ENCODE measurements around the gene YAP1. TPM values are rescaled to one million over a fixed set of nuclear protein-coding genes. Genes with fewer than 3 reads are reported as not detected.

The YAP1 gene
- total and polyA plus RNA-seq, 11 donors = 15.2 to 93.0 (median 71.5) TPM

- intact Hi-C loops (cut with DNase I) = loop anchor here in 2 of 10 donors (10.0 kb wide), 2 partner anchors 185 kb away; partner anchors contain the start of genes ANGPTL5 (in 1 of the 2) and CEP126 (in 1 of the 2)
- TF ChIP-seq CTCF (IDR thresholded peaks at IDR 0.05) = no peak
- Histone ChIP-seq H3K27ac (no peak overlapping the region), H3K27me3 (no peaks in the 10 kb centered on the region), H3K4me3 (no peak overlapping the region), H3K9me3 (no peaks in the 10 kb centered on the region), H3K4me1 (no peaks in the 10 kb centered on the region), H3K36me3 (no peaks in the 10 kb centered on the region)
- no peak for ATAC-seq
- DNase-seq = no peak
- WGBS, 4 donors = 92 to 100% (median 96%) methylated on average over 2 of the region's 2 CpGs
Observed at GRCh38 chr11:102099755-102100154, 10.5 kb upstream of the YAP1 start.

- peaks cover 0 to under 1% (median 0%) of the 10 kb centered on the region in 9 donors for H3K36me3 ChIP-seq
- WGBS, 4 donors = 67 to 71% (median 70%) methylated on average over 3 of the region's 3 CpGs
- no peak for TF ChIP-seq CTCF (IDR thresholded peaks at IDR 0.05)
- no peak for TF ChIP-seq POLR2A (IDR thresholded peaks at IDR 0.05)
- no peak for ATAC-seq
- DNase-seq = no peak
- peaks cover 0 to 48% (median 0%) of the 10 kb centered on the region in 9 donors for H3K27me3 ChIP-seq
- no peaks in the 10 kb centered on the region for H3K9me3 ChIP-seq
- peaks cover 0 to 25% (median 13%) of the 10 kb centered on the region in 12 donors for H3K4me1 ChIP-seq
- peak overlapping the region in 7 of 12 donors; percentile 94 to 98 (median 96) for H3K27ac ChIP-seq
- intact Hi-C loops (cut with DNase I) = loop anchor here in 3 of 10 donors (2.0 to 10.0 kb wide), 4 partner anchors 98 to 194 kb away; partner anchors contain the start of genes ANGPTL5 (in 1 of the 3) and CEP126 (in 1 of the 3)
- H3K4me3 ChIP-seq = peak overlapping the region in 4 of 12 donors; percentile 66 to 89 (median 80)
Observed at GRCh38 chr11:102108734-102109440, 1.4 kb upstream of the YAP1 start.

GRCh38 chr11:102110761-102111010 lies 439 bp downstream of the YAP1 start:
- Histone ChIP-seq H3K9me3 (no peaks in the 10 kb centered on the region), H3K27me3 (peaks cover 0 to 55% (median 0%) of the 10 kb centered on the region in 9 donors), H3K4me3 (peak overlapping the region; percentile 66 to 98 (median 84)), H3K36me3 (peaks cover 0 to 18% (median 0%) of the 10 kb centered on the region in 9 donors), H3K27ac (peak overlapping the region; percentile 88 to 98 (median 96)), H3K4me1 (peaks cover 0 to 41% (median 27%) of the 10 kb centered on the region in 12 donors)
- intact Hi-C loops (cut with DNase I) = loop anchor here in 9 of 10 donors (1.0 to 10.0 kb wide), 10 partner anchors 37 to 236 kb away; partner anchors contain the start of gene BIRC2 (in 1 of the 9)
- no peak for TF ChIP-seq POLR2A (IDR thresholded peaks at IDR 0.05)
- no peak for TF ChIP-seq CTCF (IDR thresholded peaks at IDR 0.05)
- DNase-seq (no peak), ATAC-seq (no peak)
- WGBS, 4 donors = 0 to 3% (median 0%) methylated on average over 12 to 31 of the region's 31 CpGs; no CpG with 5 or more reads in 1 of the 4 donors

GRCh38 chr11:102111011-102111786 lies 952 bp downstream of the YAP1 start:
- intact Hi-C loops (cut with DNase I) = loop anchor here in 9 of 10 donors (1.0 to 10.0 kb wide), 10 partner anchors 36 to 236 kb away; partner anchors contain the start of gene BIRC2 (in 1 of the 9)
- peak; percentile 75 to 84 (median 79) for DNase-seq
- peak; percentile 60 to 80 (median 70) for ATAC-seq
- TF ChIP-seq POLR2A (IDR thresholded peaks at IDR 0.05) (no peak), CTCF (IDR thresholded peaks at IDR 0.05) (peak in 4 of 12 donors; percentile 9 to 29 (median 16))
- Histone ChIP-seq H3K36me3 (peaks cover 0 to 20% (median 0%) of the 10 kb centered on the region in 9 donors), H3K9me3 (no peaks in the 10 kb centered on the region), H3K4me3 (peak overlapping the region; percentile 66 to 98 (median 84)), H3K27ac (peak overlapping the region; percentile 88 to 98 (median 96)), H3K4me1 (peaks cover 0 to 46% (median 32%) of the 10 kb centered on the region in 12 donors), H3K27me3 (peaks cover 0 to 59% (median 0%) of the 10 kb centered on the region in 9 donors)
- WGBS, 4 donors = 1 to 2% (median 1%) methylated on average over 26 to 61 of the region's 61 CpGs

Data from heart left ventricle (tissue), 16 donors.